CD8-positive, alpha-beta memory T cell (primary cell): Measurements from ENCODE around the gene MYH13. TPM values are rescaled to one million over a fixed set of nuclear protein-coding genes. Genes with fewer than 3 reads are reported as not detected.
A peak's percentile ranks its signal among the peaks of the same experiment; 100 is the strongest.

ENCODE experiments used
- CTCF ChIA-PET: fragments of 350-600 bp; sonication (Branson Sonifier 250); formaldehyde crosslinking; loops from one replicate; lab custom pipeline; 2021; ENCODE audit warnings: antibody characterized with exemption; lab: Charles Lee
- POLR2A ChIA-PET: fragments of 350-600 bp; sonication (Branson Sonifier 250); formaldehyde crosslinking; loops from one replicate; lab custom pipeline; 2021; ENCODE audit warnings: antibody characterized with exemption; lab: Charles Lee
- DNase-seq, 5 donors: peaks; one replicate each; pipeline versions ENCODE4 v3.0.0 to v3.0.0-alpha.2; 2020 to 2022; ENCODE audit warnings: mixed read lengths in 1 of 5
- H3K27ac ChIP-seq: one replicate; pipeline ENCODE4 v1.7.0; 2013; ENCODE audit warnings: low read depth, mild to moderate bottlenecking, low read length, moderate library complexity
- H3K27me3 ChIP-seq: 2 replicates; pipeline ENCODE4 v1.7.0; 2013; ENCODE audit warnings: low read length, mild to moderate bottlenecking; ENCODE audit not compliant: insufficient read depth, poor library complexity, severe bottlenecking
- H3K36me3 ChIP-seq: 2 replicates; pipeline ENCODE4 v1.7.0; 2013; ENCODE audit warnings: mild to moderate bottlenecking, low read length, moderate library complexity; ENCODE audit not compliant: insufficient read depth
- H3K4me1 ChIP-seq: 2 replicates; pipeline ENCODE4 v1.7.0; 2013; ENCODE audit warnings: mild to moderate bottlenecking, low read length, moderate library complexity; ENCODE audit not compliant: insufficient read depth
- H3K4me3 ChIP-seq: 2 replicates; pipeline ENCODE4 v1.7.0; 2013; ENCODE audit warnings: mild to moderate bottlenecking, low read length
- H3K9me3 ChIP-seq: 2 replicates; pipeline ENCODE4 v1.7.0; 2013; ENCODE audit warnings: mild to moderate bottlenecking, low read length
- H3K27ac Mint-ChIP-seq, 8 donors: one replicate each; pipeline ENCODE4 v1.8.0; 2020 to 2021; ENCODE audit warnings: mixed read lengths in 8 of 8, mild to moderate bottlenecking in 6 of 8, inconsistent platforms in 3 of 8, moderate library complexity in 3 of 8
- H3K27me3 Mint-ChIP-seq, 2 donors: one replicate each; pipeline ENCODE4 v1.8.0; 2020 to 2021; ENCODE audit warnings: mixed read lengths in 2 of 2, mild to moderate bottlenecking in 1 of 2, moderate library complexity in 1 of 2
- H3K36me3 Mint-ChIP-seq, 3 donors: one replicate each; pipeline ENCODE4 v1.8.0; 2020 to 2021; ENCODE audit warnings: mixed read lengths in 3 of 3, inconsistent platforms in 1 of 3, mild to moderate bottlenecking in 1 of 3
- H3K4me1 Mint-ChIP-seq, 3 donors: one replicate each; pipeline ENCODE4 v1.8.0; 2020 to 2021; ENCODE audit warnings: mixed read lengths in 3 of 3, inconsistent platforms in 1 of 3, mild to moderate bottlenecking in 1 of 3
- H3K4me3 Mint-ChIP-seq, 7 donors: one replicate each; pipeline ENCODE4 v1.8.0; 2020 to 2021; ENCODE audit warnings: mixed read lengths in 7 of 7, mild to moderate bottlenecking in 6 of 7, moderate library complexity in 4 of 7, inconsistent platforms in 2 of 7
- H3K9me3 Mint-ChIP-seq, 5 donors: one replicate each; pipeline ENCODE4 v1.8.0; 2020 to 2022; ENCODE audit warnings: mixed read lengths in 5 of 5, mild to moderate bottlenecking in 3 of 5, moderate library complexity in 2 of 5, inconsistent platforms in 1 of 5
- polyA plus RNA-seq: library from polyadenylated mRNA; unstranded; fragments of 300-500 nt; fragmentation: Illumina TruSeq; gene quantifications from one replicate; pipeline ENCODE4 v1.2.3, GENCODE V29; 2021
- total RNA-seq, 2 experiments: library from RNA; stranded (reverse); gene quantifications; one replicate each; pipeline ENCODE4 v1.2.3, GENCODE V29; 2021

Gene MYH13
- total and polyA plus RNA-seq, 3 experiments from 2014 or later = not detected

DNA sequence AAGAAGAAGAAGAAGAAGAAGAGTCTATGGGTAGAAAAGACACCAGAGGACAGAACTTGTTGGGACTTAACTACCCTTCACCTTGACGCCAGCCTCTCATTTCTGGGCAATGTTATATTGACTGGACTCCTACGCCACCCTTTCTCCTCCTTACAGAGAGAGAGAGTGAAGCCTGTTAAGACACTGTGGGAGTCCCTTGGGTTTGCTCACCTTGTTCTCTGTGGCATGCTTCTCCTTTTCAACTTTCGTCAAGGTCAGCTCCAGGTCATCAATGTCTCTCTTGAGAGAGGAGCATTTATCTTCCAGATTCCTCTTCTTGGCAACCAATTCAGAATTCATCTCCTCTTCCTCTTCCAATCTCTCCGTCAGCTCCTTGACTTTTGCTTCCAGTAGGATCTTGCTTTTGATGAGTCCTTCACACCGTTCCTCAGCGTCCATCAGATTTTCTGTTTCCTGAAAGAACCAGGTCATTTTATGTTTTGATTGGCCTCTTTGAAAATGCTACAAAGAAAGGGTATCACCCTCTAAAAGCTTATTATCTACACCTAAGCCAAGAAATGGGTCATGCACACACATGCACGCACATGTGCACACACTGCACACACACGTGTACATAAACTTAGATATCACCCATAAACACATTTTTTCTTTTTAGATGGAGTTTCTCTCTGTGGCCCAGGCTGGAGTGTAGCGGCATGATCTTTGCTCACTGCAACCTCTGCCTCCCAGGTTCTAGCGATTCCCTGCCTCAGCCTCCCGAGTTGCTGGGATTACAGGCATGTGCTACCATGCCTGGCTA lies 48.8 kb downstream of the MYH13 start:
- no peaks in the 10 kb centered on the region for H3K27me3 ChIP-seq
- Mint-ChIP-seq H3K9me3 (no peaks in the 10 kb centered on the region), H3K4me1 (peaks cover 7 to 16% (median 15%) of the 10 kb centered on the region in 3 donors), H3K36me3 (no peaks in the 10 kb centered on the region), H3K27me3 (peaks cover 5 to 6% of the 10 kb centered on the region in 2 donors), H3K27ac (no peak overlapping the region), H3K4me3 (no peak overlapping the region)
- no peaks in the 10 kb centered on the region for H3K9me3 ChIP-seq
- no peak for DNase-seq
- no peaks in the 10 kb centered on the region for H3K4me1 ChIP-seq
- no peaks in the 10 kb centered on the region for H3K36me3 ChIP-seq
- ChIA-PET POLR2A (no interaction called here), CTCF (no interaction called here)
- no peak overlapping the region for H3K27ac ChIP-seq
- H3K4me3 ChIP-seq = no peak overlapping the region

DNA sequence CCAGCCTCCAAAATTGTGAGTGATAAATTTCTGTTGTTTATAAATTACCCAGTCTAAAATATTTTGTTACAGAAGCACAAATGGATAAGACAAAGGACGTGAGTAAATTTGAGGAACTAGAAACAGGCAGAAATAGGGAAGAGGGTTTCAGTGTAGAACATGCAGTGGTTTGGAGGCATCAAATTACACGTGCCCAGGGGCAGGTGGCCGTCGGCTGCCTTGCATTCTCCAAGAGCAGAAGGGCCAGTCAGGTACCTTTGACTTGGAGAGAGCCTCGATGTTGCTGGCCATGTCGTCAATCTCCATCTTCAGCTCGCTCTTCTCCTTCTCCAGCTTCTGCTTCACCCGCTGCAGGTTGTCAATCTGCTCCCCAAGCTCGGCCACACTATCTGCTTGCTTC lies 54.3 kb downstream of the MYH13 start:
- DNase-seq = no peak
- no peak overlapping the region for H3K27ac Mint-ChIP-seq
- peaks cover 0 to 1% (median 0%) of the 10 kb centered on the region in 5 donors for H3K9me3 Mint-ChIP-seq
- H3K36me3 Mint-ChIP-seq = no peaks in the 10 kb centered on the region
- Histone ChIP-seq H3K4me1 (no peaks in the 10 kb centered on the region), H3K27ac (no peak overlapping the region), H3K27me3 (no peaks in the 10 kb centered on the region), H3K36me3 (no peaks in the 10 kb centered on the region), H3K4me3 (no peak overlapping the region), H3K9me3 (no peaks in the 10 kb centered on the region)
- CTCF ChIA-PET = interaction anchor here (1.4 kb wide), 1 partner anchor 9 kb away, joined by 4 read pairs; no protein-coding TSS in a partner anchor
- peaks cover 4 to 5% of the 10 kb centered on the region in 2 donors for H3K27me3 Mint-ChIP-seq
- H3K4me1 Mint-ChIP-seq = peaks cover 4 to 15% (median 13%) of the 10 kb centered on the region in 3 donors
- POLR2A ChIA-PET = no interaction called here
- no peak overlapping the region for H3K4me3 Mint-ChIP-seq

DNA sequence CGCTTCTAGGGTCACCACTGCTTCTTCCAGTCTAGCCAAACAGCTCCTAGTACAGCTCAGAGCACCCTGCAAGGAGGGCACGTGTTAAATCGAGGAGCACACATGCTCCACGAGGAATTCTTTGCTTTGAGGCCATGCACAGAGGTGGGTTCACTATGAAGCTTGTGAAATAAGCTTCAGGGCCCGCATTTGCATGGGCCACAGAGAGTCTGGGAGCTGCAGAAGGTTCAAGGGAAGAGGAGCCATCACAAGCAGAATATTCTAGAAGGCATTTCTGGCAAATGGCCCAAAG lies 55.3 kb downstream of the MYH13 start:
- Mint-ChIP-seq H3K27me3 (peaks cover 4 to 6% of the 10 kb centered on the region in 2 donors), H3K4me3 (no peak overlapping the region), H3K36me3 (no peaks in the 10 kb centered on the region), H3K9me3 (peaks cover 0 to 1% (median 0%) of the 10 kb centered on the region in 5 donors), H3K27ac (no peak overlapping the region), H3K4me1 (peaks cover 4 to 15% (median 13%) of the 10 kb centered on the region in 3 donors)
- DNase-seq = no peak
- Histone ChIP-seq H3K27ac (no peak overlapping the region), H3K4me1 (no peaks in the 10 kb centered on the region), H3K9me3 (no peaks in the 10 kb centered on the region), H3K36me3 (no peaks in the 10 kb centered on the region), H3K4me3 (no peak overlapping the region), H3K27me3 (no peaks in the 10 kb centered on the region)
- ChIA-PET POLR2A (no interaction called here), CTCF (interaction anchor here (0.6 to 1.6 kb wide), 3 partner anchors 8 to 21 kb away, joined by 3 to 5 read pairs (median 4); no protein-coding TSS in a partner anchor)

DNA sequence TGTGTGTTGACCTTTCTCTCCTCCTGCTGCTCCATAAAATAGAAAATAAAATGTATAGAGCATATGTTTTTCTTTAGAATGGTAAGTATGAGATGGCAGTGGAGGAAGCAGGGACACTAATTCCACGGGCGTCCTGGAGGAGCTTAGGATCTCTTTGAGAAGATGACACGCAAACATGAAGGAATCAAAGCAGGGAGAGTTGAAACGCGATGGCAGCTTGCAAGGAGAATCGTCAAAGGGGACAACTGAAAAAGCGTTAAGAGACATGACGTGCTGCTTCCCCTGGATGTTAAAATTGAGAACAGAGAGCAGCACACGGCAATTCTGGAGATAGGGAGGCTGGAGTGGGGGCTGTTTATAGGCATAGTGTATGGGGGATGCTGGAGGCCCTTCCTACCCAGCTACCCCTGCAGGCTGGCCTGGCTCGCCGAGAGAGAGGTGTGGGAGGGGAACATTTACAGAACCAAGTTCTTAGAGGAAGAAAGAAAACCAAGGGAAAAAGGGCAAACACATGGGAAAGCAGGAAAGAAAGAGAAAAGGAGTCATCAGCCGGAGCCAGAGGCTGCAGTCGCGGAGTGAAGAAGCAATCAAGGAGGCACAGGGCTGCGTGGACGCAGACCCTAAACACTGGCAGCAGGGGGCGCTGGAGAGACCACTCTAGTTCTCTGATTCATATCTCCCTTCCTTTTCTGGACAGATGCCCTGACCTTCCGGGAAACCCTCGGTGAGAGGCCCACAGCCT lies 55.8 kb downstream of the MYH13 start:
- no peak overlapping the region for H3K4me3 ChIP-seq
- no peaks in the 10 kb centered on the region for H3K9me3 ChIP-seq
- H3K27ac ChIP-seq = no peak overlapping the region
- Mint-ChIP-seq H3K4me1 (peaks cover 4 to 15% (median 13%) of the 10 kb centered on the region in 3 donors), H3K36me3 (no peaks in the 10 kb centered on the region), H3K27ac (peak overlapping the region in 1 of 8 donors; percentile 78), H3K27me3 (peaks cover 4 to 6% of the 10 kb centered on the region in 2 donors), H3K9me3 (peaks cover 0 to 1% (median 0%) of the 10 kb centered on the region in 5 donors), H3K4me3 (no peak overlapping the region)
- ChIA-PET POLR2A (no interaction called here), CTCF (interaction anchor here (0.9 to 1.6 kb wide), 3 partner anchors 11 to 21 kb away, joined by 3 to 5 read pairs (median 4); no protein-coding TSS in a partner anchor)
- H3K36me3 ChIP-seq = no peaks in the 10 kb centered on the region
- H3K27me3 ChIP-seq = no peaks in the 10 kb centered on the region
- DNase-seq = peak in 2 of 5 donors; percentile 5 to 14
- no peaks in the 10 kb centered on the region for H3K4me1 ChIP-seq

DNA sequence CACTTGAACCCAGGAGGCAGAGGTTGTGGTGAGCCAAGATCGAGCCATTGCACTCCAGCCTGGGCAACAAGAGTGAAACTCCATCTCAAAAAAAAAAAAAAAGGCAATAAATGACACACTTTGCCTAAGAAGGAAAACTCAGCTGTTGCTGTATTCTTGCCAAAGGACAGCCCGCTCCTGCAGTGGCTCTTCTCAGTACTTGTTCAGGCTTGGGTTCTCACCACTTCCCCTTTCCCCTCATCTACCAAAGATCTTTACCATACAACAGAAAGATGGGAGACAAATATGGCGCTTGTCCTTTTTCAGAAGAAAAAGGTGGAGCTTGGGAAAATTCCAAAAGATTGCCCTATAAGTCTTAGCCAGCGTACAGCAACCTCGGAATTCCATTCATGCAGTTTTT lies 58.5 kb downstream of the MYH13 start:
- POLR2A ChIA-PET = no interaction called here

DNA sequence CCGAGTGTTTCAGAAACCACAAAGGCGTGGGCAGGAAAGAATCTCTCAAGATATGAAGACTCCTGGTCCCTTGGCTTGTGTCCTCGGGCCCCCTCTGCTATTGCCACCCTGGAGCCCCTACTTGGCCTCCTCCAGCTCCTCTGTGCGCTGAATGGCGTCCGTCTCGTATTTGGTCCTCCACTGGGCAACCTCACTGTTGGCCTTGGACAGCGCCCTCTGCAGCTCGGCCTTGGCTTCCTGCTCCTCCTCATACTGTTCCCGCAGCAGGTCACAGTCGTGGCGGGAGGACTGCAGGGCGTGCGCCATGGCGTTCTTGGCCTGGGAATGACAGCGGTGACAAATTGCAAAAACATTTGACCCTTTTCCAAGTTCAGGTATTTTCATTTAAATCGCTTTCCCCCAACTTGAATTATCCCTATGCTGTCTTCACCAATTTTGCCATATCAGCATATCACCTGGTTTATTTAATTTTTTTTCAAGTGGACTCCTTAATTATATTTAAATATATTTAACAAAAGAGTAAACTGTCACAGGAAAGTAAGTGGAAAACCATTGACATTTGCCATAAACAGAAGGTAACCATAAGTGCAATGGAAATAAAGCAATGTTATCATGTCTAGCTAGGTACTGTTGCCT lies 59.7 kb downstream of the MYH13 start:
- Histone ChIP-seq H3K27ac (no peak overlapping the region), H3K4me1 (no peaks in the 10 kb centered on the region), H3K4me3 (no peak overlapping the region), H3K9me3 (no peaks in the 10 kb centered on the region), H3K36me3 (no peaks in the 10 kb centered on the region), H3K27me3 (no peaks in the 10 kb centered on the region)
- Mint-ChIP-seq H3K9me3 (peaks cover 0 to 1% (median 0%) of the 10 kb centered on the region in 5 donors), H3K4me3 (no peak overlapping the region), H3K27me3 (peaks cover 4 to 11% of the 10 kb centered on the region in 2 donors), H3K4me1 (no peaks in the 10 kb centered on the region), H3K27ac (no peak overlapping the region), H3K36me3 (no peaks in the 10 kb centered on the region)
- no peak for DNase-seq
- POLR2A ChIA-PET = no interaction called here
- CTCF ChIA-PET = no interaction called here

More for the DNA sequence above, 58.5 kb downstream of the MYH13 start:
- H3K27me3 ChIP-seq = no peaks in the 10 kb centered on the region
- Mint-ChIP-seq H3K27me3 (peaks cover 4 to 11% of the 10 kb centered on the region in 2 donors), H3K36me3 (no peaks in the 10 kb centered on the region), H3K4me3 (no peak overlapping the region), H3K4me1 (no peaks in the 10 kb centered on the region), H3K9me3 (peaks cover 0 to 1% (median 0%) of the 10 kb centered on the region in 5 donors), H3K27ac (no peak overlapping the region)
- H3K4me3 ChIP-seq = no peak overlapping the region
- CTCF ChIA-PET = no interaction called here
- H3K27ac ChIP-seq = no peak overlapping the region
- no peaks in the 10 kb centered on the region for H3K36me3 ChIP-seq
- DNase-seq = no peak
- no peaks in the 10 kb centered on the region for H3K4me1 ChIP-seq
- H3K9me3 ChIP-seq = no peaks in the 10 kb centered on the region

DNA sequence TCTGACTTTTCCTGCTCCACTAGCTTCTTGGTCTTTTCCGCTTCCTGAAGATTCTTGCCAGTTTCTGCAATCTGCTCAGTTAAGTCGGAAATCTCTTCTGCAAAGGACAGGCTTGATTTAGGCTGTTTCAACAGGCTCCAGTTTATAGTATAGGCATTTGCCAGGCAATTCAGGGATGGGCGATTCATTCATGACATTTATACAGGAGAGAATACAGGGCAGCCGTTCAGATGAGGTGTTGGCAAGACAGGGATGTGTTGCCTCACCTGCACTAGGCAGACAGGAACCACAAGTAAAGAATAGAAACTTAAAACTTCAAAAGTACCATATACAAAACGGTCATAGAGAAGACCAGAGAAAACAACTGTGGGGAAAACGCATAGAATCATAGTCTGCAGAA lies 61.7 kb downstream of the MYH13 start:
- CTCF ChIA-PET = no interaction called here
- peaks cover 0 to 1% (median 0%) of the 10 kb centered on the region in 5 donors for H3K9me3 Mint-ChIP-seq

More for the DNA sequence above, 61.7 kb downstream of the MYH13 start:
- H3K36me3 Mint-ChIP-seq = no peaks in the 10 kb centered on the region
- no peaks in the 10 kb centered on the region for H3K27me3 ChIP-seq
- no peaks in the 10 kb centered on the region for H3K36me3 ChIP-seq
- no peak for DNase-seq
- no peaks in the 10 kb centered on the region for H3K4me1 ChIP-seq
- H3K27ac ChIP-seq = no peak overlapping the region
- no peak overlapping the region for H3K27ac Mint-ChIP-seq
- H3K27me3 Mint-ChIP-seq = peaks cover 4 to 10% of the 10 kb centered on the region in 2 donors
- H3K4me3 ChIP-seq = no peak overlapping the region
- H3K4me3 Mint-ChIP-seq = no peak overlapping the region
- POLR2A ChIA-PET = no interaction called here
- H3K4me1 Mint-ChIP-seq = no peaks in the 10 kb centered on the region
- no peaks in the 10 kb centered on the region for H3K9me3 ChIP-seq
